ENCODE data around the gene FTO.

The FTO gene

GRCh38 chr16:54144572-54144947 is 440.6 kb downstream of the FTO start:
- Histone ChIP-seq H3K36me3 (replicated peaks) (no peaks in the 10 kb centered on the region), H3K27ac (no peak overlapping the region), H3K4me3 (ENCODE audit: low read depth, low read length) (no peak overlapping the region), H3K27me3 (replicated peaks) (no peaks in the 10 kb centered on the region)
- in situ Hi-C loops (cut with HindIII; ENCODE audit: low pct_ligation_motif_present, low sequenced_read_pairs): no loop called here
- TF ChIP-seq CTCF (IDR thresholded peaks at IDR 0.05; ENCODE audit: low read depth, low read length, missing control alignments): no peak
- no peak for DNase-seq

GRCh38 chr16:54145881-54146280 is 441.9 kb downstream of the FTO start:
- no peak for DNase-seq
- no peak overlapping the region for H3K4me3 ChIP-seq (ENCODE audit: low read depth, low read length)
- no peaks in the 10 kb centered on the region for H3K36me3 ChIP-seq (replicated peaks)
- in situ Hi-C loops (cut with HindIII; ENCODE audit: low pct_ligation_motif_present, low sequenced_read_pairs): no loop called here
- no peak overlapping the region for H3K27ac ChIP-seq
- no peaks in the 10 kb centered on the region for H3K27me3 ChIP-seq (replicated peaks)
- TF ChIP-seq CTCF (IDR thresholded peaks at IDR 0.05; ENCODE audit: low read depth, low read length, missing control alignments): no peak

DNA sequence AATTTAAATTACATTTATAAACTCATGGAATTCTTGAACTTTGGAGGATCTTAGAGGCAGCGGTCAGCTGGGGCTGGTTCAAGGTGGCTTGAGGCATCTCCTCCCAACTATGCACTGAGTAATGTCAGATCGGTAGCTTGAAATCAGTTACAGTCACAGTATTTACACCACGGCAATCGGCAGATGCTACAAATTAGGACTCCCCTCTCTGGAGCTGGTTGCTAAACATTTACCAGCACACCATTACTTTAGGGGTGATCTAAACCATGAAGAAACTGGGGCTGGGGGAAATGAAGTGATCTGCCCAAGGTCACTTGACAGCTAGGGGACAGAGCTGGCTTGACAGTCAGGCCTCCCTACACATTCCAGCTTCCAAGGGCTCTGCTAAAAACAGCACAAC is 445.0 kb downstream of the FTO start:
- Histone ChIP-seq H3K27me3 (replicated peaks) (no peaks in the 10 kb centered on the region), H3K4me3 (ENCODE audit: low read depth, low read length) (no peak overlapping the region), H3K27ac (no peak overlapping the region), H3K36me3 (replicated peaks) (no peaks in the 10 kb centered on the region)
- in situ Hi-C loops (cut with HindIII; ENCODE audit: low pct_ligation_motif_present, low sequenced_read_pairs): no loop called here
- DNase-seq: no peak
- no peak for TF ChIP-seq CTCF (IDR thresholded peaks at IDR 0.05; ENCODE audit: low read depth, low read length, missing control alignments)

GRCh38 chr16:54150861-54151260 is 446.9 kb downstream of the FTO start:
- in situ Hi-C loops (cut with HindIII; ENCODE audit: low pct_ligation_motif_present, low sequenced_read_pairs): no loop called here
- Histone ChIP-seq H3K27me3 (replicated peaks) (no peaks in the 10 kb centered on the region), H3K36me3 (replicated peaks) (no peaks in the 10 kb centered on the region), H3K4me3 (ENCODE audit: low read depth, low read length) (no peak overlapping the region), H3K27ac (no peak overlapping the region)
- no peak for DNase-seq
- TF ChIP-seq CTCF (IDR thresholded peaks at IDR 0.05; ENCODE audit: low read depth, low read length, missing control alignments): no peak

GRCh38 chr16:54152362-54153239 is 448.6 kb downstream of the FTO start:
- in situ Hi-C loops (cut with HindIII; ENCODE audit: low pct_ligation_motif_present, low sequenced_read_pairs): no loop called here

More at GRCh38 chr16:54152362-54153239, 448.6 kb downstream of the FTO start:
- no peak overlapping the region for H3K4me3 ChIP-seq (ENCODE audit: low read depth, low read length)
- no peaks in the 10 kb centered on the region for H3K27me3 ChIP-seq (replicated peaks)
- no peaks in the 10 kb centered on the region for H3K36me3 ChIP-seq (replicated peaks)
- no peak for DNase-seq
- no peak overlapping the region for H3K27ac ChIP-seq
- no peak for TF ChIP-seq CTCF (IDR thresholded peaks at IDR 0.05; ENCODE audit: low read depth, low read length, missing control alignments)

Measured in brain microvascular endothelial cell (primary cell).